Posterior cingulate gyrus (tissue), 11 donors: Measurements from ENCODE around the gene GPR17.

Source experiments
- DNase-seq, 10 donors: peaks; one replicate each; pipeline versions ENCODE4 v3.0.0 to v3.0.0-alpha.2; 2020 to 2021; ENCODE audit warnings: mixed read lengths in 3 of 10
- intact Hi-C: fragments of 100-400 bp; cut with DNase I; formaldehyde crosslinking; loops from one replicate; pipeline ENCODE4 v1.15.1; 2023

GPR17 gene

GRCh38 chr2:127701651-127702394, 55.9 kb downstream of the GPR17 start:
- peak in 9 of 10 donors; percentile 35 to 95 (median 56) for DNase-seq
- intact Hi-C loops, result loop anchor here (1.0 to 10.0 kb wide), 2 partner anchors 176 to 393 kb away; partner anchors contain the start of genes IWS1 and UGGT1
